Duodenal mucosa (tissue), 2 donors: ENCODE measurements around the gene GNG2.

ENCODE experiments used
- H3K27ac ChIP-seq: one replicate; pipeline ENCODE4 v1.7.0; 2013; ENCODE audit warnings: low read depth, low read length
- H3K27me3 ChIP-seq, 2 donors: one replicate each; pipeline ENCODE4 v1.7.0; 2013; ENCODE audit warnings: low read length in 2 of 2, control low read depth in 1 of 2; ENCODE audit not compliant: insufficient read depth in 2 of 2, control insufficient read depth in 1 of 2
- H3K36me3 ChIP-seq, 2 donors: one replicate each; pipeline ENCODE4 v1.7.0; 2013; ENCODE audit warnings: low read length in 2 of 2, control low read depth in 1 of 2; ENCODE audit not compliant: insufficient read depth in 2 of 2, control insufficient read depth in 1 of 2
- H3K4me1 ChIP-seq, 2 donors: one replicate each; pipeline ENCODE4 v1.7.0; 2013; ENCODE audit warnings: low read length in 2 of 2, control low read depth in 1 of 2; ENCODE audit not compliant: insufficient read depth in 2 of 2, control insufficient read depth in 1 of 2
- H3K4me3 ChIP-seq, 2 donors: one replicate each; pipeline ENCODE4 v1.7.0; 2013; ENCODE audit warnings: low read length in 2 of 2, low read depth in 1 of 2
- H3K9ac ChIP-seq, 2 donors: one replicate each; pipeline ENCODE4 v1.7.0; 2013; ENCODE audit warnings: low read length in 2 of 2, low read depth in 1 of 2
- H3K9me3 ChIP-seq, 2 donors: one replicate each; pipeline ENCODE4 v1.7.0; 2013; ENCODE audit warnings: low read length in 2 of 2, control low read depth in 1 of 2; ENCODE audit not compliant: control insufficient read depth in 1 of 2

The GNG2 gene

GRCh38 chr14:52002542-52002941, 142.1 kb downstream of the GNG2 start:
- Histone ChIP-seq H3K9me3 (no peaks in the 10 kb centered on the region), H3K4me1 (no peaks in the 10 kb centered on the region), H3K36me3 (peaks cover 26 to 81% of the 10 kb centered on the region in 2 donors), H3K9ac (no peak overlapping the region), H3K27ac (no peak overlapping the region), H3K27me3 (no peaks in the 10 kb centered on the region), H3K4me3 (no peak overlapping the region)

- peaks cover 33 to 86% of the 10 kb centered on the region in 2 donors for H3K36me3 ChIP-seq
- H3K27me3 ChIP-seq, result no peaks in the 10 kb centered on the region
- no peak overlapping the region for H3K27ac ChIP-seq
Measured at GRCh38 chr14:52003324-52003723, 142.9 kb downstream of the GNG2 start.

GRCh38 chr14:52005625-52006024, 145.2 kb downstream of the GNG2 start:
- no peak overlapping the region for H3K4me3 ChIP-seq
- H3K9me3 ChIP-seq, result no peaks in the 10 kb centered on the region
- H3K27me3 ChIP-seq, result no peaks in the 10 kb centered on the region
- peaks cover 39 to 98% of the 10 kb centered on the region in 2 donors for H3K36me3 ChIP-seq
- no peak overlapping the region for H3K27ac ChIP-seq
- H3K4me1 ChIP-seq, result no peaks in the 10 kb centered on the region
- no peak overlapping the region for H3K9ac ChIP-seq

More at GRCh38 chr14:52003324-52003723, 142.9 kb downstream of the GNG2 start:
- Histone ChIP-seq H3K4me1 (no peaks in the 10 kb centered on the region), H3K4me3 (no peak overlapping the region), H3K9ac (no peak overlapping the region), H3K9me3 (no peaks in the 10 kb centered on the region)

DNA sequence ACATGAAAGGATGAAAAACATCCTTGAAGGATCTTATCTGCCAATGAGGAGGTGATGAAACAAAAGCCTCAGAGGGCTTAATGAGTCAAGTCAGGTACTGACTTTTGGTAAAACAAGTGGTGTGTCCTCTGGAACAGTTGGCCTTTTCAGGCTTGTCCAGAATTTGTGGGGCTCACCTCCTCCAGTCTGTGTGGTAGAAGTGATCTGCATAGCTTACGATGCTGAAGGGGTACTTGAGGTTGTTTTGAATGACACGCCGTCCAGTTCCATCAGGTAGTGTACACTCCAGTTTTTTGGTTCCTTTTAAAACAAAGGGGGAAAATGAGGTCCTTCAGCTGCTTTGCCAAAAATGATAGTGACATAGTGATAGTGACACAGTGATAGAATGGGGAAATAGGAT, 145.9 kb downstream of the GNG2 start:
- H3K9ac ChIP-seq, result no peak overlapping the region
- no peaks in the 10 kb centered on the region for H3K9me3 ChIP-seq
- H3K27ac ChIP-seq, result no peak overlapping the region
- H3K4me1 ChIP-seq, result no peaks in the 10 kb centered on the region
- H3K4me3 ChIP-seq, result no peak overlapping the region
- no peaks in the 10 kb centered on the region for H3K27me3 ChIP-seq
- H3K36me3 ChIP-seq, result peaks cover 43 to 98% of the 10 kb centered on the region in 2 donors

DNA sequence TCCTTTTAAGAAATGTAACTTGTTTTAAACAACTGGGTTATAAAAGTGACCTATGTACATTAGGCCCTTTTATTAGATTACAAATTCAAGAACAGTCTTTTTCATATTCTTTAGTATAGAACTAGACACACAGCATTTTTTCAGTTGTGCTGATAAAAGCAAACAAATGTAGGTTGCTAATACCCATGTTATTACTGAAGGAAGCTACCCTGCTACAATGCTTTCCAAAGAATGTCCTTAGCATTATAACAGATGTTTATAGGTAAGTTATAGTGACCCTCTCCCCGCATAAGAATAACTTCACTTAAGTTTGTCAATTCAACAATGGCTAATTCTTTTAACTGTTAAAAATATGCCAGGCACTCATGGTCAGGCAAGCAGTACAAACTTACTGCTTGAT, 146.8 kb downstream of the GNG2 start:
- Histone ChIP-seq H3K9ac (no peak overlapping the region), H3K4me1 (no peaks in the 10 kb centered on the region), H3K9me3 (no peaks in the 10 kb centered on the region), H3K36me3 (peaks cover 41 to 96% of the 10 kb centered on the region in 2 donors), H3K27ac (no peak overlapping the region), H3K4me3 (no peak overlapping the region), H3K27me3 (no peaks in the 10 kb centered on the region)

DNA sequence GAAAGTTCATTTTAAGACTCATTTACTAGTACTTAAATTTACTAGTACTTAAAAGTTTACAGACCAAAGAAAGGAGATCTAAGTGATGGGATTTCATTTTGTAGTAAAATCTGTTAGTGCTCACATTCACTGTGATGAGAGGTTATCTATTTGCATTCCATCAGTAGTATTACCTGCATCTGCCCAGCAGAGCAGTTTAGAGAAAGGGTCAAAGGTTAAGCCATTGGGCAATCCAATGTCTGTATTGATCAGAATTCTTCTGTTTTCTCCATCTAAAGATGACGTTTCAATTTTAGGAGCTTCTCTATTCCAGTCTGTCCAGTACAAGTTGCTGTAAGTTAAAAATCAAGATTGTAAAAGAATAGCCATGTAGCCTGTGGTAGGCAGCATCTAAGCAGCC, 147.2 kb downstream of the GNG2 start:
- Histone ChIP-seq H3K36me3 (peaks cover 37 to 93% of the 10 kb centered on the region in 2 donors), H3K4me1 (no peaks in the 10 kb centered on the region), H3K27me3 (no peaks in the 10 kb centered on the region), H3K27ac (no peak overlapping the region), H3K9me3 (no peaks in the 10 kb centered on the region), H3K9ac (no peak overlapping the region), H3K4me3 (no peak overlapping the region)

DNA sequence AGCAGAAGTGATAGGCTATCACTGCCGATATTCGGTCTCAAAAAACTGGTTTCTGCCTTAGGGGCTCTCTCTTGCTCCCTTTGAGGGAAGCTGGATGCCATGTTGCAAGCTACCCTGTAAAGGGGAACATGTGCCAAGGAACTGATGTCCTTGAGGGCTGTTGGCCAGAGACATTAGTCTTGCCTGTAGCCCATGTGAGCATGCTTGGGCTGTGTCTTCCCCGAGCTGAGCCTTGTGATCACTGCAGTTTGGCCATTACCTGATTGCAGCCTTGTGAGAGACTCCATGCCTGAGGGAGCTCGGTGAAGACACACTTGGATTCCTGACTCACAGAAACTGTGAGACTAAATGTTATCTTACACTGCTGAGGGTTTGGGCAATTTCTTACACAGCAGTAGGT, 147.7 kb downstream of the GNG2 start:
- H3K36me3 ChIP-seq, result peaks cover 36 to 88% of the 10 kb centered on the region in 2 donors
- H3K4me1 ChIP-seq, result no peaks in the 10 kb centered on the region
- H3K9me3 ChIP-seq, result no peaks in the 10 kb centered on the region
- no peak overlapping the region for H3K4me3 ChIP-seq
- H3K9ac ChIP-seq, result no peak overlapping the region
- no peaks in the 10 kb centered on the region for H3K27me3 ChIP-seq
- no peak overlapping the region for H3K27ac ChIP-seq

- Histone ChIP-seq H3K27me3 (no peaks in the 10 kb centered on the region), H3K4me1 (no peaks in the 10 kb centered on the region), H3K9ac (no peak overlapping the region), H3K27ac (no peak overlapping the region), H3K9me3 (no peaks in the 10 kb centered on the region), H3K36me3 (peaks cover 34 to 67% of the 10 kb centered on the region in 2 donors), H3K4me3 (no peak overlapping the region)
Measured at GRCh38 chr14:52010173-52010693, 149.8 kb downstream of the GNG2 start.

DNA sequence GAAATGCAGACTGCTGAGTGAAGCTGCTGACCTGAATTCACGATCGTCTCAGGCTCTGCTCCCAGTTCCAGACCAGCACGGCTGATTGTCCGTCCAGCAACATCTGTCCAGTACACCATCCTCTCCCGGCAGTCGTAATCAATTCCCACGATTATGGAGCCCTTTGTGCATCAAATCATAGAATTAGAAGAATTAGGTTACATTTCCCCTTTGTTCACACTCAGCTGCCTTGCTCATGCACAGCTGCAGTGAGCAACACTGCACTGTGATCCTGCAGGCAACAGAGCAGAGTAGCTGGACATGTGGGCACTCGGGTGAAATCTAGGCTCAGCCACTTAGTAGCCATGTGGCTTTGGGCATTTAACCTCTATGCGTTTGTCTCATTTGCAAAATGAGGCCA, 151.1 kb downstream of the GNG2 start:
- Histone ChIP-seq H3K4me3 (no peak overlapping the region), H3K36me3 (peaks cover 30 to 54% of the 10 kb centered on the region in 2 donors), H3K27me3 (no peaks in the 10 kb centered on the region), H3K9me3 (no peaks in the 10 kb centered on the region), H3K9ac (no peak overlapping the region), H3K27ac (no peak overlapping the region), H3K4me1 (no peaks in the 10 kb centered on the region)

- no peak overlapping the region for H3K4me3 ChIP-seq
- peaks cover 24 to 43% of the 10 kb centered on the region in 2 donors for H3K36me3 ChIP-seq
- H3K4me1 ChIP-seq, result no peaks in the 10 kb centered on the region
- H3K27me3 ChIP-seq, result no peaks in the 10 kb centered on the region
- H3K27ac ChIP-seq, result no peak overlapping the region
- no peaks in the 10 kb centered on the region for H3K9me3 ChIP-seq
- H3K9ac ChIP-seq, result no peak overlapping the region
Measured at GRCh38 chr14:52012635-52013034, 152.2 kb downstream of the GNG2 start.
